HG02885 (cell line): ENCODE measurements around the gene EXO1.
A peak's percentile ranks its signal among the peaks of the same experiment; 100 is the strongest.

ENCODE experiments used
- ATAC-seq: cut with Tn5 transposase; IDR thresholded peaks from one replicate; pipeline ENCODE4 v1.9.1; 2021; ENCODE audit warnings: mild to moderate bottlenecking; ENCODE audit not compliant: unreplicated experiment, poor library complexity

The EXO1 gene

DNA sequence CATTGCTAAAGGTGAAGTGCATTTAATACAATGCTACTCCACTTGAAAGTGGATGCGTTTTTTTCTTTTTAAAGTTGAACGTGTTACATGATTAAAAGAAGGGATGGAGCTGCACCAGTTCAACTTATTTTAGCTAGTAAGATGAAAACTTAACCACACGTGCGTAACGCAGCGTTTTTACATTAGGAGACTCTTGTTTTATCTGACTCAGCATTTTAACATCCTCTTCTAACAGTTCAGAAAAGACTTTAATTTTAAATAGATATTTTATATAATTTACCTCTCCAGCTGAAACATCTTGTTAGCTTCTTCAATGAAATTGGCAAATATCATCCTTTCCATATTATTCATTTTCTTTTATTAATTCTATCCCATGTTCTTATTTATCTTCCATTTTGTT is 33.4 kb downstream of the EXO1 start:
- no peak for ATAC-seq

DNA sequence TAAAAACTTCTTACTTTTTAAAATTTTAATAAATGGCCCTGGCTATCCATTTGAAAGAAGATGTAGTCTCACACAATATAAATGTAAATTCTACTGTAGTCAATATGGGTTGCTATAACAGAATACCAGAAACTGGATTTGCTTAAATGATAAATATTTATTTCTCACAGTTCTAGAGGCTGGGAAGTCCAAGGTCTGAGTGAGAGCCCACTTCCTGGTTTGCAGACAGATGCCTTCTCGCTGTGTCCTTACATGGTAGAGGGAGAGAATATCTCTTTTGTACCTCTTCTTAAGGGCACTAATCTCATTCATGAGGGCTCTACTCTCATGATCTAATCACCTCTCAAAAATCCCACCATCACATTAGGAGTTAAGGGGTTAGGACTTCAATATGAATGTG is 35.2 kb downstream of the EXO1 start:
- ATAC-seq = no peak

DNA sequence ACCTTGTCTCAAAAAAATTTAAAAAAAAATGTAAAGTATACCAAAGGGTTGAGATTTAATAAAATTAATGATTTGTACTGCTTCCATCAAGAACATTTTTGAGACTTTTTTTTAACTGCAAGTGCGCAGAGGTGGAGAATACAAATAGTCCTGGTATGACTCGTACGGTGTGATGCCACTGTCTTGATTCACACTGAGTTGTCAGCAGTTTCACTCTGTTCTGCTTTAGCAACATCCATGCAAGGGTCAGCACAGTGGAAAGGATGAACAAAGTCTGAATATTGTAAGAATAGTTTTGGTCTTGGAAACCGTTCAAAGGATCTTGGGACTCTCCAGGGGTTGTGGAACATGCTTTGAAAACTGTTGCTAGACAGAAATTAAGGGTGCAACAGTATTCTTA is 40.2 kb downstream of the EXO1 start:
- no peak for ATAC-seq

DNA sequence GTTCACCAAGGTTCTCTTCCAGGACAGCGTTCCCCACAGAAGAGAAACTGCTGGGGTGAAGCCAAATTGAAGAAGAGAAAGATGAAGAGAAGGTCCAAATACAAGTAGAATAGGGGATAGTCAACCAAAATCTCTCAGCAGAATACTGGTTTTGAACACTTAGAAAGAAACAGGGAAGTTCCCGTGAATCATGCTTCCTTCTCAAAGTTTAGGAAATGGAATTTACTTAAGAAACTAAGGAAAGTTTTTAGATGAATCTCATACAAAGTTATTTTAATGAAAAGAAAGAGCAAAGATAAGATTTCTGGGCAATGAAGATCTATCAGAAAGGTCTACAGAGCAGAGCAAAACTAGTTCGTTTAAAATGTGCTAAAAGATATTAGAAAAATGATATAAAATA is 43.3 kb downstream of the EXO1 start:
- ATAC-seq = no peak

DNA sequence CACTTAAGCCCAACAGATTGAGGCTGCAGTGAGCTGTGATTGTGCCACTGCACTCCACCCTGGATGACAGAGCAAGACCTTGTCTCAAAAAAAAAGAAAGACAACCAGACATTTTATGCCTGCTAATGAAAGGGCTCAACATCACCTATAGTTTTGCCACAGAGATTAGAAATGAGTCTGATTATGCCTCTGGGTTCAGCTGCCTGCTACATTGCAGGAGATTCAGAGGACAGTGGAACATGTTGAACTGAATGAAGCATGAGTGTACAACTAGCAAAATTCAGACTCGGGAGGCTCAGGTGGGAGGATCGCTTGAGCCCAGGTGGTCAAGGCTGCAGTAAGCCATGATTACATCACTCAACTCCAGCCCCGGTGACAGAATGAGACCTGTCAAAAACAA is 46.0 kb downstream of the EXO1 start:
- ATAC-seq = no peak

DNA sequence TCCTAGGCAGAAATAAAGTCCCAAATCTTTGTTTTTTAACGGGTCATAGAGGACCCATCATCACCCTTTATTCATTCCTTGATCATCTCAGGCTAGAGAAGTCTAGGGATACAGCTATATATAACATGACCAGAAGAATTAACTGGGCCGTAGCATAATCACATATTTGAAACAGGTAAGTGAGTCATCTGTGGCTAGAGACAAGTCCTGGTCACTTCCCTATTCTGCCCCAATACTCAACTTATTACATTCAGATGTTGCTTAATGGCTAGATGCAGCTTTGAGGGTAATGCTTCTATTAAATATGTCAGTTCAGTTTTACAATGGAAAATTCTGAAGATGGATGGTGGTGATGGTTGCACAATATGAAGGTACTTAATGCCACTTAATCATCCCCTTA is 47.0 kb downstream of the EXO1 start:
- peak; percentile 74 for ATAC-seq

DNA sequence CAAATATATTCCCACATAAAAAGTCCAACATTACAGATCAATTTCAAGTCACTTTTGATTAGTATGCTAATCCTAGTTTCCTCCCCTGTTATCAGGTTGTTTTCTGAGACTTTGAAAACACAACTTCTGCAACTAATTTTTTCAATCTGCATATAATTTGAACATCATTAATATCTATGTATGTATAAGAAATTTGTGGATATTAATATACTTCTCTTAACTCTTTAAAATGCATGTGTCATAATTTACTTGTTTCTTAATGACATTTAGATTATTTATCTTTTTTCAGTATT is 48.6 kb downstream of the EXO1 start:
- ATAC-seq = no peak

DNA sequence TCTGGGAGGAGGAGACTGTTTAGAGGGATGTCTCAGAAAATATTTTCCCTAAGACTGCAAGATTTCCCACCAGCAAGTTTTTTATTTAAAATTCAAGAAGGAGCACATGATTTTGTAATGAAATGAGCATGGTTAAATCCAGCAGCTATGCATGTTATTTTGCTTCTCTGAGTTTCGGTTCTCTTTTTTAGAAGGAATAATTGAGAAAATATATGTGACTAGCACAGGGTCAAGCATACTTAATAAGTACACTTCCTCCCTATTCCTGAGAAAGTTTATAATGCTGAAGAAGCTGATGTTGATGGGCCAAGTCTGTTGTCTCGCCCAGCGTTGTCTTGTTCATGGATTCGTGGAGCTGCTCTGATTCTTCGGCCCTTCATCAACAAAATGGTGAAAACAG is 51.2 kb downstream of the EXO1 start:
- no peak for ATAC-seq

DNA sequence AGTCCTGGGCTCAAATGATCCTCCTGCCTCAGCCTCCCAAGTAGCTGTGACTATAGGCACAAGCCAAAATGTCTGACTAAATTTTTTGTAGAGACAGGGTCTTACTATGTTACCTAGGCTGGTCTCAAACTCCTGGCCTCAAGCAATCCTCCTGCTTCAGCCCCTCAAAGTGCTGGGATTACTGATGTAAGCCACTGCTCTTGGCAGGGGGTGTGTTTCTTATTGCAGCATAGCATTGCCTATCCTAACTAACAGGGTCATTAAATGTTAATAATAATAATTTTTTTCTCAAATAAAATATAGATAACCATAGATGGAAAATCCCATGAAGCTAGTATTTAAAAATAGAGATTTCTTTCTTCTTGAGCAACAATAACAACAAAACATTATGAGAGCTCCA is 52.4 kb downstream of the EXO1 start:
- no peak for ATAC-seq

DNA sequence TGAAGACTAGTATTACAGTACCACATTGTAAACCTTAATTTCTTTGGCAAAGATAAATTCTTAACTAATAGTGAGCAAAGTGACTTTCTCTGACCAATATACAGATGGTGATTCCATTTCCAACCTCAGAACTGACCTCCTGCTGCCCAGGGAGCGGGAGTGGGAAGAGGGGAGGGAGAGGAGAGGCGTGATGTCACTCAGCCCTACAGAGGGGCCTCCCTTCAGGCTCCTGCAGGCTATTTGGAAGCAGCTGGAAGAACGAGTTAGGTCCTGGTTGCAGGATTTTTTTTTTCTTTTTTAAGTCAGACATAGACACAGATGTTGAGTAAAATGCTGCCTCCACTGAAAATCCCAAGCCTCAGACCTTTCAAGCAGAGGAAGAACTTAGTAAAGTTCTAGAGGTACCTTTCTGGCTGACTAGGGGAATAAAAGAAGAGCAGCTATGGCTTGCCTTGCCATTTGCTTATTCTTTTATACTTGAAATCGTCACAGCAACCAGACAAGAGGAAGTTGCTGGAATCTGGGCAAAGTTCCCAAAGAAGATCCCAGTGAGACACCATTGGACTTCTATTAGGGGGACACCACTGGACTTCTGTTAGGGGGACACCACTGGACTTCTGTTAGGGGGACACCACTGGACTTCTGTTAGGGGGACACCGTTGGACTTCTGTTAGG is 54.5 kb downstream of the EXO1 start:
- no peak for ATAC-seq

DNA sequence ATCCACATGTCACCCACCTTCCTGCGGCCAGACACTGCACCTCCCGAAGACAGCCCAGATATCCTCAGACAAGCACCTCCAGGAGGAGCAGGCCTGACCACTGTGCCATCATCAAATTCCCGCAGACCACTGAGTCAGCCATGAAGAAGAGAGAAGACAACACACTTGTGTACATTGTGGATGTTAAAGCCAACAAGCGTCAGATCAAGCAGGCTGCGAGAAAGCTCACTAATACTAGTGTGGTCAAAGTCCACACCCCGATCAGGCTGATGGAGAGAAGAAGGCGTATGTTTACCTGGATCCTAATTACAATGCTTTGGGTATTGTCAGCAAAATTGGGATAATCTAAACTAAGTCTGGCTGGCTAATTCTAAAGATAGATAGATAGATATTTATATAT is 68.2 kb downstream of the EXO1 start:
- no peak for ATAC-seq

DNA sequence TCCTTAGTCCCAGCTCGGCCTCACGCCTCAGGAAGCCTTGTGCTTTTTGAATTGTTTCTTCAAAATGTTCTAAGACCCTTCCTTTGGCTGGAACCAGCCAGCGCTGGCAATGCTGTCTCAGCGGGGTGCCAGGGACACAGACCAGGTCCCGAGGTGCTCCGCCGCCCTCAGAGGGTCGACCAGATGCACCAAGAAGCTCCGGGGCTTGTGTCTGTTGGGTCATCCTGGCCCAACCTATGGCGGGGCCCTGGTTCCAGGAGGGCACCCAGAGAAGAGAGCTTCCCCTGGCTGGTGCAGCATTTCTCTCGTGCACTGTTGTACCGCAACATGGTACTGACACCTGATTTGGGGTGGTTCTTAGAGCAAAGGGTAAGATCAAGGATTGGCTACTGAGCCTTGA is 69.5 kb downstream of the EXO1 start:
- no peak for ATAC-seq

DNA sequence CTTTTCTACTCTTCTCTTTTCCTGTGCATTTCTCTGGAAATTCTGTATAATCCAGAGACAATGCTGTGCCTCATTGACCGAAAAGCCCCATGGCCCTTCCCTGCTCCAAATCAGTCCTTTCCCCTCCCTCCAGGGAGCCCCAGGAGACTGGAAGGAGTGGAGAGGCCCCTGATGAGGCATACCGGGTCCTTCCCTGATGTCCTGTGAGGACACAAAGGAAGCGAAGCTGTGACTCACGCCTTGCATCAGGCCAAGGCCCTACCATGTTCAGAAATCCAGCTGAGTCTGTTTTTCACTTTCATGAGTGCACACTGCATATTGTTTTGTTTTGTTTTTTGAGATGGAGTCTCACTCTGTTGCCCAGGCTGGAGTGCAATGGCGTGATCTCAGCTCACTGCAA is 70.9 kb downstream of the EXO1 start:
- no peak for ATAC-seq

DNA sequence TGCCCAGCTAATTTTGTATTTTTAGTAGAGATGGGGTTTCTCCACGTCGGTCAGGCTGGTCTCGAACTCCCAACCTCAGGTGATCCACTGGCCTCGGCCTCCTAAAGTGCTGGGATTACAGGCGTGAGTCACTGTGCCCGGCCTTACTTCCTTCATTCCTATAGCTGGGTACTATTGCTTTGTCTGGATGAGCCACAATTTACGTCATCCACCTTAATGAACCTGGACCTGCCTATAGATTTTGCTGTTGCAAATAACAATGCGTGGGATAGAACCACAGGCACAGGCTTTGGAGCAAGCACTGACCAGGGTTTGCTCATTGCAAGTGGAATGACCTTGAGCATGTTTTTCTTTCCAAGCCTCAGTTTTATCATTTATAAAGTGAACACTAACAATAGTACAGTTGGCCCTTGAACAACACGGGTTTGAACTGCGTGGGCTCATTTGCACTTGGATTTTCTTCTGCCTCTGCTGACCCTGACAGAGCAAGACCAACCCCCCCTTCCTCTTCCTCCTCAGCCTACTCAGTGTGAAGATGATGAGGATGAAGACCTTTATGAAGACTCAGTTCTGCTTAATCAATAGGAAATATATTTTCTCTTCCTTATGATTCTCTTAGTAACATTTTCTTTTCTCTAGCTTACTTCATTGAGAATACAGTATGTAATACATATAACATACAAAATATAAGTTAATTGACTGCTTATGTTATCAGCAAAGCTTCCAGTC is 76.2 kb downstream of the EXO1 start:
- ATAC-seq = no peak

DNA sequence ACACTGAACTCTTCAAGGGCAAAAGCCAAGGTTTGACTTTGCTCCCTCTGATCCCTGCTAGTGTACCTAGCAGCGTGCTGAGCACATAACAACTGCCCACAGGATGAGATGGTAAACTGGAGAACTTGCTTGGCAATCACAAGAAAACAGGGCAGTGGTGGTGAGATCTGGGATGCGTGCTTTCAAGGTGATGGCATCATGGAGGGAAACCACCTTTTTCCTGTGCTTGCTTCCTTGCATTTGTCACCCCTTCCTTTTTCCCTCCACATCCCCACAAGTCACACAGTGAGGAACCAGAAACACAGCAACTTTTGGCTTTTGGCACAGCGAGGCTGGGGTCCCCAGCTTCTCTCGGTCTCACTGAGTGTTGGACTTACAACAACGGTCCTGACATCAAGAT is 78.1 kb downstream of the EXO1 start:
- no peak for ATAC-seq

DNA sequence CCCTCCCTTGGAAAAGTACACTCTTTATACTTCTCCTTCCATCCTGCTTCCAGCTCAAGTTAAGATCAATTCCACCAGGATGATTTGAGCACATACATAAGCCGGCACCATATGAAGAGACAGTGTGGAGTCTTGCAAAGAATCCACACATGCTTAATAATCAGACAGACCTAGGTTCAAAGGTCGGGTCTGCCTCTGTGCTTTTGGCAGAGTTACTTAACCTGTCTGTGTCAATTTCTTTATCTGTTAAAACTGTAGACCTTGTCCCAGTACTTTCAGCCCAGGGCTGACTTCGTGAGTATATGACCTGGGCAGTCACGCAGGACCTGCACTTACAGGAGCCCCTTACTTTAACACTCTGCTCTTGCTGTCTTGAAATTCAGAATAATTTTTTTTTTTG is 79.3 kb downstream of the EXO1 start:
- no peak for ATAC-seq

DNA sequence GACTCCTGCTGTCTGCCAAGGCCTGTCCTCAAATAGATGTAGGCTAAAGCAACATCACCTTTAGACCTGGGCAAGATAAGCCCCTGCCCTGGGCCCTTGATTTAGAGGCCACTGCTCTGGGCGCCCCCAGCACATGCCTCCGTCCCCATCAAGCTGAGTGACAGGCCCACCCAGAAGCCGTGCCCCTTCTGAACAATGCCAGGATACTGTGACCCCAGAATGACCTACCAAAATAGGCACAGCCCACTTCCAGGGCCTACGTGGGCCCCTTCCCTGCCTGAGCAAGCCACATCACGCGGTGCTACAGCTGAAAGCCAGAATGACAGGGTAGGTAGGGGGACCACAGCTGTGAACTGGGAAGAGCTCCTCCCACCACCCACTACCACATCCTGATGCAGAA is 84.8 kb downstream of the EXO1 start:
- ATAC-seq = no peak

DNA sequence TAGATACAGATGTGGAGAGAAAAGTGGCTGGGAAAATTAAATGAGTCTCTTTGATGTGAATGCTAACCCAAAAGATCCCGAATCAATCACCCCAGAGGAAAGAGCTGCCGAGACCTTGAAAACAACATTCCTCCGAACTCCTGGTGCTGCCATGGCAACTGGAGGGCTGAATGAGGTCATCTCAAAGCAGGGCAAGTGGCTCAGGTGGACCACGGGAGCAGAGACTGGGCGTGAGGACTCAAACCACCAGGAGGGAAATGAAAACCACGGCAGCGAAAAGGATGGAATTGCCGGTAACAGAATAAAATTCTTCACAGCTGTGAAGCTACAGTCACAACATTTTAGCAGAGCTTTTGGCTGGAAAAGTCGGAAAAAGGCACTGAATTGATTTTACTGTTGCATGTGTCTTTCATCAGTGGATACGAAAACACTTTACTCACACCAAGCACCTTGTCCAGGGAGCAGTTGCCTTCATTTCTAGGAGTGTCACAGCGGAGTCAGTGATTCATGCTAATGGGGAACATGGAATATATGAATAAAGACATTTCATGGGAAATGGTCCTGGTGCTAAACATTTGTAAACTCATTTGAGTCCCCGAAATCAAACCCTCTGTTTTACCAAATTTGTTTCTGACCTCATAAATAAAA is 86.3 kb downstream of the EXO1 start:
- no peak for ATAC-seq

DNA sequence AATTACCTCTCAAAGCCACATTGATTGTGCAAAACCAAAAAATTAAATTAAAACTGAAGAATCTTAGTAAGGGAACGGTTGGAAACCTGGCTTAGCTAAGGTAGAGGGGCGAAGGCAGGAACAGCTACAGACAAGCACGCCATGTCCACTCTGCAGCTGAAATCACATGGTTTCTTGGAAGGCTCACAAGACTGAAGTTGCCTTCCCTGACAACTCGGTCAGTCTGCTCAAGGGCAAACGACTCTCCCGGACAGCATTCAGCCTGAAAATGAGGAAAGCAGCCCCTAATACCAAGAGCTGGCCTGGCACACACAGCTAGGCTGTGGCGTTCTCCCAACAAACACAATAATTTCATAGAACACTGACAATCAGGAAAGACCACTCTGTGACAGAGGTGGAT is 86.9 kb downstream of the EXO1 start:
- no peak for ATAC-seq
